Measurements from ENCODE around the gene TP73.

- no peak for TF ChIP-seq CTCF (IDR thresholded peaks at IDR 0.05)
- no peak for TF ChIP-seq EZH2 (IDR thresholded peaks at IDR 0.05; ENCODE audit: borderline replicate concordance, insufficient read depth, low read depth, low read length, poor library complexity, severe bottlenecking)
Observed at GRCh38 chr1:3706651-3707297, 54.5 kb downstream of the TP73 start.

All from B cell (primary cell).